H9 (cell line): ENCODE measurements around the gene KIF18B. TPM values are rescaled to one million over a fixed set of nuclear protein-coding genes. Genes with fewer than 3 reads are reported as not detected.

Source experiments
- DNase-seq: peaks from one replicate; pipeline ENCODE4 v3.0.0-alpha.2; 2017
- H2AFZ ChIP-seq: one replicate; pipeline ENCODE4 v1.6.1; 2013; ENCODE audit warnings: mild to moderate bottlenecking, low read length, control low read depth, moderate library complexity
- H2AK5ac ChIP-seq: 2 replicates; pipeline ENCODE4 v1.6.1; 2013; ENCODE audit warnings: low read length, control low read depth, mixed read lengths; ENCODE audit not compliant: insufficient read length
- H2BK120ac ChIP-seq: one replicate; pipeline ENCODE4 v1.6.1; 2013; ENCODE audit warnings: low read depth, mild to moderate bottlenecking, low read length, control low read depth, inconsistent platforms; ENCODE audit not compliant: poor library complexity, severe bottlenecking
- H2BK12ac ChIP-seq: 2 replicates; pipeline ENCODE4 v1.6.1; 2013; ENCODE audit warnings: low read length, control low read depth, mixed read lengths, low read depth; ENCODE audit not compliant: insufficient read length
- H2BK15ac ChIP-seq: 2 replicates; pipeline ENCODE4 v1.6.1; 2013; ENCODE audit warnings: low read depth, low read length, control low read depth
- H2BK20ac ChIP-seq: one replicate; pipeline ENCODE4 v1.6.1; 2013; ENCODE audit warnings: low read depth, mild to moderate bottlenecking, low read length, control low read depth, inconsistent platforms; ENCODE audit not compliant: poor library complexity, severe bottlenecking
- H2BK5ac ChIP-seq: 2 replicates; pipeline ENCODE4 v1.6.1; 2013; ENCODE audit warnings: low read length, control low read depth, mixed read lengths; ENCODE audit not compliant: insufficient read length
- H3K14ac ChIP-seq: 2 replicates; pipeline ENCODE4 v1.6.1; 2013; ENCODE audit warnings: low read length, control low read depth; ENCODE audit not compliant: insufficient read depth
- H3K18ac ChIP-seq: 2 replicates; pipeline ENCODE4 v1.6.1; 2013; ENCODE audit warnings: low read depth, mild to moderate bottlenecking, mixed read lengths, low read length, control low read depth; ENCODE audit not compliant: insufficient read length
- H3K23ac ChIP-seq: 2 replicates; pipeline ENCODE4 v1.6.1; 2013; ENCODE audit warnings: low read length, control low read depth, mixed read lengths, low read depth; ENCODE audit not compliant: insufficient read length
- H3K23me2 ChIP-seq: 2 replicates; pipeline ENCODE4 v1.6.1; 2013; ENCODE audit warnings: low read depth, mild to moderate bottlenecking, mixed read lengths, low read length, control low read depth; ENCODE audit not compliant: insufficient read length, poor library complexity, severe bottlenecking
- H3K27ac ChIP-seq: 2 replicates; pipeline ENCODE4 v1.5.1; 2013; ENCODE audit warnings: low read length, control low read depth, mixed read lengths, low read depth; ENCODE audit not compliant: insufficient read length
- H3K27me3 ChIP-seq: 2 replicates; pipeline ENCODE4 v1.6.1; 2013; ENCODE audit warnings: low read length, control low read depth, inconsistent platforms; ENCODE audit not compliant: insufficient read depth
- H3K4ac ChIP-seq: 2 replicates; pipeline ENCODE4 v1.6.1; 2013; ENCODE audit warnings: low read depth, mild to moderate bottlenecking, control low read depth, inconsistent platforms, low read length, moderate library complexity
- H3K4me1 ChIP-seq: 2 replicates; pipeline ENCODE4 v1.6.1; 2013; ENCODE audit warnings: low read length, control low read depth, inconsistent platforms; ENCODE audit not compliant: insufficient read depth
- H3K4me2 ChIP-seq: 2 replicates; pipeline ENCODE4 v1.6.1; 2013; ENCODE audit warnings: low read length, control low read depth, mixed read lengths; ENCODE audit not compliant: insufficient read length, insufficient read depth
- H3K56ac ChIP-seq: 2 replicates; pipeline ENCODE4 v1.6.1; 2013; ENCODE audit warnings: low read depth, mild to moderate bottlenecking, mixed read lengths, low read length, control low read depth; ENCODE audit not compliant: insufficient read length
- H3K79me1 ChIP-seq: 2 replicates; pipeline ENCODE4 v1.6.1; 2013; ENCODE audit warnings: low read depth, mild to moderate bottlenecking, moderate library complexity, low read length, control low read depth, inconsistent platforms; ENCODE audit not compliant: insufficient read depth, poor library complexity, severe bottlenecking
- H3K79me2 ChIP-seq: 2 replicates; pipeline ENCODE4 v1.6.1; 2013; ENCODE audit warnings: low read length, control low read depth, inconsistent platforms; ENCODE audit not compliant: insufficient read depth
- H3K9ac ChIP-seq: 2 replicates; pipeline ENCODE4 v1.6.1; 2013; ENCODE audit warnings: low read length, control low read depth, mixed read lengths; ENCODE audit not compliant: insufficient read length; ENCODE audit errors: extremely low read depth
- H3K9me3 ChIP-seq: one replicate; pipeline ENCODE4 v1.6.1; 2013; ENCODE audit warnings: low read depth, low read length, inconsistent platforms; ENCODE audit not compliant: control insufficient read depth
- H3T11ph ChIP-seq: one replicate; pipeline ENCODE4 v1.6.1; 2013; ENCODE audit warnings: mild to moderate bottlenecking, low read length, control low read depth, inconsistent platforms
- H4K20me1 ChIP-seq: one replicate; pipeline ENCODE4 v1.6.1; 2013; ENCODE audit not compliant: control insufficient read depth, insufficient read length, insufficient read depth
- H4K5ac ChIP-seq: 2 replicates; pipeline ENCODE4 v1.6.1; 2013; ENCODE audit warnings: low read depth, mild to moderate bottlenecking, mixed read lengths, low read length, control low read depth; ENCODE audit not compliant: insufficient read length
- H4K8ac ChIP-seq: replicated peaks from 2 replicates; pipeline ENCODE4 v1.6.1; 2013; ENCODE audit warnings: low read length, control low read depth, mixed read lengths, low read depth; ENCODE audit not compliant: insufficient read length
- H4K91ac ChIP-seq: 2 replicates; pipeline ENCODE4 v1.6.1; 2013; ENCODE audit warnings: low read depth, mild to moderate bottlenecking, moderate library complexity, mixed read lengths, low read length, control low read depth; ENCODE audit not compliant: insufficient read length
- H3K27ac Mint-ChIP-seq, 3 experiments: 2 replicates in 2 of 3; 3 replicates in 1 of 3; pipeline ENCODE4 v1.8.0; 2020 to 2021; ENCODE audit warnings: mixed read lengths in 3 of 3, mild to moderate bottlenecking in 1 of 3, moderate library complexity in 1 of 3
- H3K27me3 Mint-ChIP-seq: 2 replicates; pipeline ENCODE4 v1.8.0; 2021; ENCODE audit warnings: low read depth, mild to moderate bottlenecking, moderate library complexity, mixed read lengths
- H3K36me3 Mint-ChIP-seq, 3 experiments: 2 replicates in 2 of 3; 3 replicates in 1 of 3; pipeline ENCODE4 v1.8.0; 2020 to 2021; ENCODE audit warnings: low read depth in 3 of 3, mixed read lengths in 3 of 3; ENCODE audit not compliant: insufficient read depth in 1 of 3
- H3K4me1 Mint-ChIP-seq, 2 experiments: 2 replicates each; pipeline ENCODE4 v1.8.0; 2020; ENCODE audit warnings: mixed read lengths in 2 of 2
- H3K4me3 Mint-ChIP-seq, 2 experiments: 2 replicates in 1 of 2; 3 replicates in 1 of 2; pipeline ENCODE4 v1.8.0; 2020 to 2021; ENCODE audit warnings: mild to moderate bottlenecking in 2 of 2, mixed read lengths in 2 of 2, moderate library complexity in 1 of 2
- H3K9me3 Mint-ChIP-seq, 2 experiments: 2 replicates in 1 of 2; 3 replicates in 1 of 2; pipeline ENCODE4 v1.8.0; 2020; ENCODE audit warnings: mild to moderate bottlenecking in 2 of 2, mixed read lengths in 2 of 2, moderate library complexity in 1 of 2
- WGBS: extraction: QIAGEN DNeasy Blood & Tissue Kit; methylation state at CpG from one replicate; pipeline ENCODE4 v1.1.7; 2013; ENCODE audit warnings: missing lambda C conversion rate, low lambda C conversion rate, mixed read lengths; ENCODE audit not compliant: insufficient read length; ENCODE audit errors: extremely low coverage; 5-methylcytosine and 5-hydroxymethylcytosine counted together
- total RNA-seq: library from RNA; stranded (reverse); gene quantifications from 2 replicates; pipeline ENCODE4 v1.2.1, GENCODE V29; 2021
- TF ChIP-seq, protein P1 (sequence below): fragments of 200-600 bp; sonication (generic); conservative IDR thresholded peaks from 3 replicates; pipeline ENCODE4 v1.8.0; 2021; ENCODE audit warnings: antibody characterized with exemption, mild to moderate bottlenecking

The KIF18B gene
- total RNA-seq, 1 experiment from 2014 or later = 51.8 TPM

GRCh38 chr17:44902135-44902760, 45.3 kb downstream of the KIF18B start:
- H2BK5ac ChIP-seq = no peak overlapping the region
- no peak overlapping the region for H2BK120ac ChIP-seq
- no peaks in the 10 kb centered on the region for H3K9me3 Mint-ChIP-seq
- no peak overlapping the region for H3T11ph ChIP-seq
- no peaks in the 10 kb centered on the region for H3K9me3 ChIP-seq
- H3K27me3 ChIP-seq = no peaks in the 10 kb centered on the region
- peaks cover 17 to 25% of the 10 kb centered on the region in 2 experiments for H3K4me1 Mint-ChIP-seq
- no peak overlapping the region for H3K9ac ChIP-seq
- H3K36me3 Mint-ChIP-seq = no peaks in the 10 kb centered on the region
- peak overlapping the region in 1 of 3 experiments; percentile 52; a peak in 1 of 7 replicates for H3K27ac Mint-ChIP-seq
- H3K18ac ChIP-seq = no peak overlapping the region
- H3K56ac ChIP-seq = no peak overlapping the region
- no peak overlapping the region for H3K23ac ChIP-seq
- H2AFZ ChIP-seq = no peak overlapping the region
- H4K20me1 ChIP-seq = no peaks in the 10 kb centered on the region
- no peak for DNase-seq
- no peak overlapping the region for H2AK5ac ChIP-seq
- no peak overlapping the region for H4K91ac ChIP-seq
- H2BK12ac ChIP-seq = no peak overlapping the region
- H3K79me2 ChIP-seq = peaks cover 9% of the 10 kb centered on the region; the same call in 1 of the 2 replicates
- peaks cover 2% of the 10 kb centered on the region for H3K27me3 Mint-ChIP-seq
- no peak overlapping the region for H3K14ac ChIP-seq
- no peak overlapping the region for H3K27ac ChIP-seq
- H3K4me1 ChIP-seq = no peaks in the 10 kb centered on the region; the same call in 1 of the 2 replicates
- no peak overlapping the region for H3K4me3 Mint-ChIP-seq
- no peak overlapping the region for H3K4ac ChIP-seq
- H2BK15ac ChIP-seq = no peak overlapping the region
- H3K79me1 ChIP-seq = no peaks in the 10 kb centered on the region
- H4K8ac ChIP-seq = no peak overlapping the region
- H3K4me2 ChIP-seq = no peak overlapping the region
- peaks cover 7% of the 10 kb centered on the region for H3K23me2 ChIP-seq
- no CpG with 5 or more reads among the region's 17 CpGs for WGBS
- TF ChIP-seq, protein P1, sequence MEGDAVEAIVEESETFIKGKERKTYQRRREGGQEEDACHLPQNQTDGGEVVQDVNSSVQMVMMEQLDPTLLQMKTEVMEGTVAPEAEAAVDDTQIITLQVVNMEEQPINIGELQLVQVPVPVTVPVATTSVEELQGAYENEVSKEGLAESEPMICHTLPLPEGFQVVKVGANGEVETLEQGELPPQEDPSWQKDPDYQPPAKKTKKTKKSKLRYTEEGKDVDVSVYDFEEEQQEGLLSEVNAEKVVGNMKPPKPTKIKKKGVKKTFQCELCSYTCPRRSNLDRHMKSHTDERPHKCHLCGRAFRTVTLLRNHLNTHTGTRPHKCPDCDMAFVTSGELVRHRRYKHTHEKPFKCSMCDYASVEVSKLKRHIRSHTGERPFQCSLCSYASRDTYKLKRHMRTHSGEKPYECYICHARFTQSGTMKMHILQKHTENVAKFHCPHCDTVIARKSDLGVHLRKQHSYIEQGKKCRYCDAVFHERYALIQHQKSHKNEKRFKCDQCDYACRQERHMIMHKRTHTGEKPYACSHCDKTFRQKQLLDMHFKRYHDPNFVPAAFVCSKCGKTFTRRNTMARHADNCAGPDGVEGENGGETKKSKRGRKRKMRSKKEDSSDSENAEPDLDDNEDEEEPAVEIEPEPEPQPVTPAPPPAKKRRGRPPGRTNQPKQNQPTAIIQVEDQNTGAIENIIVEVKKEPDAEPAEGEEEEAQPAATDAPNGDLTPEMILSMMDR = no peak
- no peak overlapping the region for H2BK20ac ChIP-seq
- H4K5ac ChIP-seq = no peak overlapping the region
